K562 (cell line): ENCODE results near the gene MTA2. TPM values are rescaled to one million over a fixed set of nuclear protein-coding genes. Genes with fewer than 3 reads are reported as not detected.

Source experiments
- BACH1 ChIP-seq: fragments of 200-800 bp; sonication (Bioruptor generic); IDR thresholded peaks from 2 replicates; pipeline ENCODE4 v1.6.1; 2016; ENCODE audit warnings: missing genetic modification characterization, missing compliant biosample characterization
- ELF4 ChIP-seq: fragments of 450-650 bp; formaldehyde crosslinking; IDR thresholded peaks from 2 replicates; pipeline ENCODE4 v1.4.0; 2022; ENCODE audit warnings: missing genetic modification characterization
- NCOA6 ChIP-seq: fragments of 450-650 bp; IDR thresholded peaks from 2 replicates; pipeline ENCODE4 v1.6.1; 2017; ENCODE audit warnings: mild to moderate bottlenecking
- NELFE ChIP-seq: IDR thresholded peaks from 2 replicates; pipeline ENCODE4 v1.6.1; 2011; ENCODE audit warnings: mild to moderate bottlenecking; ENCODE audit not compliant: insufficient read depth, insufficient read length
- NR1H2 ChIP-seq: sonication (generic); formaldehyde crosslinking; IDR thresholded peaks from 2 replicates; pipeline ENCODE4 v1.4.0; 2020; ENCODE audit warnings: mild to moderate bottlenecking, missing genetic modification reagents
- RAD51 ChIP-seq: fragments of 450-650 bp; IDR thresholded peaks from 2 replicates; pipeline ENCODE4 v1.7.1; 2016; ENCODE audit warnings: low read depth, mild to moderate bottlenecking, borderline replicate concordance
- RCOR1 ChIP-seq, 2 experiments: IDR thresholded peaks; 2 replicates each; pipeline ENCODE4 v1.6.1; 2012; ENCODE audit warnings: low read depth in 2 of 2, low read length in 2 of 2, borderline replicate concordance in 1 of 2, improper control_type of control experiment in 1 of 2
- SMC3 ChIP-seq: conservative IDR thresholded peaks from 2 replicates; pipeline ENCODE4 v1.6.1; 2011; ENCODE audit warnings: low read depth, low read length, improper control_type of control experiment; ENCODE audit not compliant: insufficient read depth
- U2AF2 ChIP-seq: fragments of 200-400 bp; formaldehyde crosslinking; optimal IDR thresholded peaks from 2 replicates; pipeline ENCODE3; 2017; ENCODE audit warnings: low read depth, mild to moderate bottlenecking, low read length
- ZNF347 ChIP-seq: fragments of 450-650 bp; formaldehyde crosslinking; IDR thresholded peaks from 2 replicates; pipeline ENCODE4 v1.4.0; 2020; ENCODE audit warnings: low read depth, mild to moderate bottlenecking, moderate library complexity
- polyA plus RNA-seq, 8 experiments: library from polyadenylated mRNA; depleted of rRNA in 4 of 8; stranded (reverse) in 5 of 8; unstranded in 3 of 8; fragments of >200 nt; fragmentation: Nextera tagmentation in 2 of 8; fragmentation: Illumina TruSeq in 1 of 8; extraction: Ambion mirVana in 2 of 8; extraction: Trizol in 1 of 8; gene quantifications; 2 replicates each; pipeline versions ENCODE4 v1.2.1 to v1.2.3, GENCODE V29; 2011 to 2014; ENCODE audit warnings: inconsistent platforms in 1 of 8, missing spikeins in 1 of 8
- total RNA-seq, 7 experiments: library from RNA; depleted of rRNA in 6 of 7; stranded (reverse); fragments of >200 nt in 6 of 7; fragmentation: Illumina TruSeq in 2 of 7; extraction: Trizol in 2 of 7; gene quantifications; 2 replicates each; pipeline versions ENCODE4 v1.2.1 to v1.2.3, GENCODE V29; 2011 to 2021; ENCODE audit warnings: low replicate concordance in 1 of 7
- TF ChIP-seq, protein P1 (sequence below): fragments of 250-450 bp; sonication (Bioruptor Pico); IDR thresholded peaks from 2 replicates; pipeline ENCODE4 v1.4.0; 2020; ENCODE audit warnings: mild to moderate bottlenecking
- TF ChIP-seq, protein P2 (sequence below): fragments of 450-650 bp; IDR thresholded peaks from 2 replicates; pipeline ENCODE4 v1.6.1; 2018; ENCODE audit not compliant: partially characterized antibody
- TF ChIP-seq, protein P3 (sequence below), 2 experiments: IDR thresholded peaks; 2 replicates each; pipeline ENCODE4 v1.6.1; 2011; ENCODE audit warnings: borderline replicate concordance in 1 of 2, control low read depth in 1 of 2, low read depth in 1 of 2, low read length in 1 of 2, mild to moderate bottlenecking in 1 of 2, mixed read lengths in 1 of 2, moderate library complexity in 1 of 2; ENCODE audit not compliant: insufficient read depth in 1 of 2, insufficient read length in 1 of 2, poor library complexity in 1 of 2, severe bottlenecking in 1 of 2; ENCODE audit errors: extremely low read depth in 1 of 2
- TF ChIP-seq, protein P4 (sequence below): fragments of 450-650 bp; IDR thresholded peaks from 2 replicates; pipeline ENCODE4 v1.6.1; 2018; ENCODE audit warnings: mild to moderate bottlenecking, low read depth; ENCODE audit not compliant: partially characterized antibody
- TF ChIP-seq, protein P5 (sequence below), 2 experiments: fragments of 450-650 bp in 1 of 2; IDR thresholded peaks; 2 replicates each; pipeline ENCODE4 v1.6.1; 2011 to 2017; ENCODE audit warnings: low read depth in 2 of 2, antibody characterized with exemption in 1 of 2, borderline replicate concordance in 1 of 2, low read length in 1 of 2, mild to moderate bottlenecking in 1 of 2, mixed read lengths in 1 of 2; ENCODE audit not compliant: control insufficient read depth in 1 of 2

The MTA2 gene
- total and polyA plus RNA-seq, 9 of the 15 experiments (the other 6 are each of a cell fraction or from before 2014, with no cell fraction given) = 6.2 to 220 (median 172) TPM

DNA sequence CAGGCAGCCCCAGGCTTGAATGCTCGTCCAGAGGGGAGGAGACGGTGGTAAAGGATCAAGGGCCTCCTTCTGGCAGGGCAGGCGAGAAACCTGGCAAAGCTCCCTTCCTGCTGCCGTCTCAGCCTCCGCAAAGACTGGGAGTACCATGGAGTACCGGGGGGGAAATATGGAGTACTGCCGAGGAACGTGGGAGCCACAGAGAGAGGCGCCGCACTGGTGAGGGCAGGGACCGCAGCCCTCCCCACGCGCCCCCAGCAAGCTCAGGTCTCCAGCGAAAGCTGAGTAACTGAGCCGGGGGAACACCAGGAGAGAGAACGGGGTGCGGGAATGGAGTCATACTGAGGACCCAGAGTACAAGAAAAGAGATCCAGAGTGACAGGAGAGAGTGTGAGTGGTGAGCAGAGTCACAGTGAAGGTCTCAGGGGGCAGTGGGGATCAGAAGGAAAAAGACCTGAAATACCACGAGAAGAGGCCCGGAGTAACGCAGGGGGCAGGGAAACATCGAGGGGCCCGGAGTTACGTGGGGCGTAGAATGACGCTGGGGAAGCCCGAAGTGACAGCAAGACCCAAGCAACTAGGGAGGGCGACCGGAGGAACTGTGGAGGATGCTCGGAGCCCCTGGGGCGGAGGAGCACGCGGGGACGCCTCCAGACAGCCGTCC is 10.2 kb upstream of the MTA2 start (continued):
- TF ChIP-seq, protein P1, sequence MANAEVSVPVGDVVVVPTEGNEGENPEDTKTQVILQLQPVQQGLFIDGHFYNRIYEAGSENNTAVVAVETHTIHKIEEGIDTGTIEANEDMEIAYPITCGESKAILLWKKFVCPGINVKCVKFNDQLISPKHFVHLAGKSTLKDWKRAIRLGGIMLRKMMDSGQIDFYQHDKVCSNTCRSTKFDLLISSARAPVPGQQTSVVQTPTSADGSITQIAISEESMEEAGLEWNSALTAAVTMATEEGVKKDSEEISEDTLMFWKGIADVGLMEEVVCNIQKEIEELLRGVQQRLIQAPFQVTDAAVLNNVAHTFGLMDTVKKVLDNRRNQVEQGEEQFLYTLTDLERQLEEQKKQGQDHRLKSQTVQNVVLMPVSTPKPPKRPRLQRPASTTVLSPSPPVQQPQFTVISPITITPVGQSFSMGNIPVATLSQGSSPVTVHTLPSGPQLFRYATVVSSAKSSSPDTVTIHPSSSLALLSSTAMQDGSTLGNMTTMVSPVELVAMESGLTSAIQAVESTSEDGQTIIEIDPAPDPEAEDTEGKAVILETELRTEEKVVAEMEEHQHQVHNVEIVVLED = no peak
- TF ChIP-seq SMC3 = no peak
- no peak for TF ChIP-seq ZNF347 (CRISPR knock-in tag)
- no peak for TF ChIP-seq NCOA6
- no peak for TF ChIP-seq NELFE
- TF ChIP-seq NR1H2 = no peak
- TF ChIP-seq, protein P2, sequence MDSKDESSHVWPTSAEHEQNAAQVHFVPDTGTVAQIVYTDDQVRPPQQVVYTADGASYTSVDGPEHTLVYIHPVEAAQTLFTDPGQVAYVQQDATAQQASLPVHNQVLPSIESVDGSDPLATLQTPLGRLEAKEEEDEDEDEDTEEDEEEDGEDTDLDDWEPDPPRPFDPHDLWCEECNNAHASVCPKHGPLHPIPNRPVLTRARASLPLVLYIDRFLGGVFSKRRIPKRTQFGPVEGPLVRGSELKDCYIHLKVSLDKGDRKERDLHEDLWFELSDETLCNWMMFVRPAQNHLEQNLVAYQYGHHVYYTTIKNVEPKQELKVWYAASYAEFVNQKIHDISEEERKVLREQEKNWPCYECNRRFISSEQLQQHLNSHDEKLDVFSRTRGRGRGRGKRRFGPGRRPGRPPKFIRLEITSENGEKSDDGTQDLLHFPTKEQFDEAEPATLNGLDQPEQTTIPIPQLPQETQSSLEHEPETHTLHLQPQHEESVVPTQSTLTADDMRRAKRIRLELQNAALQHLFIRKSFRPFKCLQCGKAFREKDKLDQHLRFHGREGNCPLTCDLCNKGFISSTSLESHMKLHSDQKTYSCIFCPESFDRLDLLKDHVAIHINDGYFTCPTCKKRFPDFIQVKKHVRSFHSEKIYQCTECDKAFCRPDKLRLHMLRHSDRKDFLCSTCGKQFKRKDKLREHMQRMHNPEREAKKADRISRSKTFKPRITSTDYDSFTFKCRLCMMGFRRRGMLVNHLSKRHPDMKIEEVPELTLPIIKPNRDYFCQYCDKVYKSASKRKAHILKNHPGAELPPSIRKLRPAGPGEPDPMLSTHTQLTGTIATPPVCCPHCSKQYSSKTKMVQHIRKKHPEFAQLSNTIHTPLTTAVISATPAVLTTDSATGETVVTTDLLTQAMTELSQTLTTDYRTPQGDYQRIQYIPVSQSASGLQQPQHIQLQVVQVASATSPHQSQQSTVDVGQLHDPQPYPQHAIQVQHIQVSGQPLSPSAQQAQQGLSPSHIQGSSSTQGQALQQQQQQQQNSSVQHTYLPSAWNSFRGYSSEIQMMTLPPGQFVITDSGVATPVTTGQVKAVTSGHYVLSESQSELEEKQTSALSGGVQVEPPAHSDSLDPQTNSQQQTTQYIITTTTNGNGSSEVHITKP = no peak
- TF ChIP-seq, protein P3, sequence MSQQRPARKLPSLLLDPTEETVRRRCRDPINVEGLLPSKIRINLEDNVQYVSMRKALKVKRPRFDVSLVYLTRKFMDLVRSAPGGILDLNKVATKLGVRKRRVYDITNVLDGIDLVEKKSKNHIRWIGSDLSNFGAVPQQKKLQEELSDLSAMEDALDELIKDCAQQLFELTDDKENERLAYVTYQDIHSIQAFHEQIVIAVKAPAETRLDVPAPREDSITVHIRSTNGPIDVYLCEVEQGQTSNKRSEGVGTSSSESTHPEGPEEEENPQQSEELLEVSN (IDR thresholded peaks at IDR 0.05; ENCODE audit: borderline replicate concordance in 1 of 2, extremely low read depth in 1 of 2, insufficient read depth in 1 of 2, insufficient read length in 1 of 2, low read depth in 1 of 2, low read length in 1 of 2, poor library complexity in 1 of 2, severe bottlenecking in 1 of 2) = no peak
- TF ChIP-seq ELF4 (CRISPR knock-in tag) = 0 out of 2 replicates have a peak, but pooled peaks have one; percentile 27
- TF ChIP-seq, protein P4, sequence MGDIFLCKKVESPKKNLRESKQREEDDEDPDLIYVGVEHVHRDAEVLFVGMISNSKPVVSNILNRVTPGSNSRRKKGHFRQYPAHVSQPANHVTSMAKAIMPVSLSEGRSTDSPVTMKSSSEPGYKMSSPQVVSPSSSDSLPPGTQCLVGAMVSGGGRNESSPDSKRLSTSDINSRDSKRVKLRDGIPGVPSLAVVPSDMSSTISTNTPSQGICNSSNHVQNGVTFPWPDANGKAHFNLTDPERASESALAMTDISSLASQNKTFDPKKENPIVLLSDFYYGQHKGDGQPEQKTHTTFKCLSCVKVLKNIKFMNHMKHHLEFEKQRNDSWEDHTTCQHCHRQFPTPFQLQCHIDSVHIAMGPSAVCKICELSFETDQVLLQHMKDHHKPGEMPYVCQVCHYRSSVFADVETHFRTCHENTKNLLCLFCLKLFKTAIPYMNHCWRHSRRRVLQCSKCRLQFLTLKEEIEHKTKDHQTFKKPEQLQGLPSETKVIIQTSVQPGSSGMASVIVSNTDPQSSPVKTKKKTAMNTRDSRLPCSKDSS = no peak
- TF ChIP-seq RAD51 = no peak
- TF ChIP-seq RCOR1 (IDR thresholded peaks at IDR 0.05; ENCODE audit: borderline replicate concordance in 1 of 2, low read depth in 2 of 2, low read length in 2 of 2) = peak in 1 of 2 experiments; percentile 42; a peak in 1 of 4 replicates
- no peak for TF ChIP-seq U2AF2
- TF ChIP-seq, protein P5, sequence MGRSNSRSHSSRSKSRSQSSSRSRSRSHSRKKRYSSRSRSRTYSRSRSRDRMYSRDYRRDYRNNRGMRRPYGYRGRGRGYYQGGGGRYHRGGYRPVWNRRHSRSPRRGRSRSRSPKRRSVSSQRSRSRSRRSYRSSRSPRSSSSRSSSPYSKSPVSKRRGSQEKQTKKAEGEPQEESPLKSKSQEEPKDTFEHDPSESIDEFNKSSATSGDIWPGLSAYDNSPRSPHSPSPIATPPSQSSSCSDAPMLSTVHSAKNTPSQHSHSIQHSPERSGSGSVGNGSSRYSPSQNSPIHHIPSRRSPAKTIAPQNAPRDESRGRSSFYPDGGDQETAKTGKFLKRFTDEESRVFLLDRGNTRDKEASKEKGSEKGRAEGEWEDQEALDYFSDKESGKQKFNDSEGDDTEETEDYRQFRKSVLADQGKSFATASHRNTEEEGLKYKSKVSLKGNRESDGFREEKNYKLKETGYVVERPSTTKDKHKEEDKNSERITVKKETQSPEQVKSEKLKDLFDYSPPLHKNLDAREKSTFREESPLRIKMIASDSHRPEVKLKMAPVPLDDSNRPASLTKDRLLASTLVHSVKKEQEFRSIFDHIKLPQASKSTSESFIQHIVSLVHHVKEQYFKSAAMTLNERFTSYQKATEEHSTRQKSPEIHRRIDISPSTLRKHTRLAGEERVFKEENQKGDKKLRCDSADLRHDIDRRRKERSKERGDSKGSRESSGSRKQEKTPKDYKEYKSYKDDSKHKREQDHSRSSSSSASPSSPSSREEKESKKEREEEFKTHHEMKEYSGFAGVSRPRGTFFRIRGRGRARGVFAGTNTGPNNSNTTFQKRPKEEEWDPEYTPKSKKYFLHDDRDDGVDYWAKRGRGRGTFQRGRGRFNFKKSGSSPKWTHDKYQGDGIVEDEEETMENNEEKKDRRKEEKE (IDR thresholded peaks at IDR 0.05; ENCODE audit: borderline replicate concordance in 1 of 2, control insufficient read depth in 1 of 2, low read depth in 2 of 2, low read length in 1 of 2) = no peak
- no peak for TF ChIP-seq BACH1 (tag)
